GM21367 (cell line): ENCODE results near the gene ARHGEF12.
"Not testable (repeated sequence)": the region's sequence is repeated elsewhere in the genome, so short reads cannot be mapped to it uniquely, and the experiment has no call there.

Source experiments
- ATAC-seq: cut with Tn5 transposase; IDR thresholded peaks from one replicate; pipeline ENCODE4 v1.9.1; 2021; ENCODE audit not compliant: unreplicated experiment

The ARHGEF12 gene

DNA sequence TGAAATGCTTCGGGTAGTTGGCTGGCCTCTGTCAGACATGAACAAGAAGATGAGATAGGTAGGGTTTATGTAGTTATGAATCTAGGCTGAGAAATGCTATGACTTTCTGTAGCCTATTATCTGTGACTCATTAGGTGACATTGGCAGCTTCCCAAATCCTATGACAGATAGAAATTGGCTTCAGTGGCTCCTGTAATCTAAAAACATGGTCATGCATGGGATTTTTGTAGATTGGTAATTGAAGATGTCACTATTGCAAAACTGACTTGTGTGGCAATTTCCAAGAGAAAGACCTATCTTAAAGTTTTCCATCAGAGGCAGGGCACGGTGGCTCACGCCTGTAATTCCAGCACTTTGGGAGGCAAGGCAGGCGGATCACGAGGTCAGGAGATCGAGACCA, 145.9 kb downstream of the ARHGEF12 start:
- no peak for ATAC-seq

DNA sequence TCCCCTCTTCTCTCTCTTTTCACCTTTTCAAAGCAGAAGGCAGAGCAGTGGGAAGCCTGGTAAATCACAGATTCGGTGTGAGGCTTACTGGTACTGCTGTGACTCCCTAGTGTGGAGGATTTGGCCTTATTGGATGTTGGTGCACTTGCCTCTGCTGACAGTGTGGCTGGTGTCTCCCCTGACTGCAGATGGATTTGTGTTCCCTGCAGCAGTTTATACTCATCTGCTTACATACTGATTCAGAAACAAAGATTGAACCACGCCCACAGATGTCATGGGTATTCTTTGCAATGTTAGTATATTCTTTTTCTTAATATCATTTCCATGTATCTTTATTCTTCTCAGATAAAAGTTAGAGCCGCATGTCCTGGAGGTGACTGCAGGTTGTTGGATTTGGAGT, 148.5 kb downstream of the ARHGEF12 start:
- ATAC-seq = no peak

DNA sequence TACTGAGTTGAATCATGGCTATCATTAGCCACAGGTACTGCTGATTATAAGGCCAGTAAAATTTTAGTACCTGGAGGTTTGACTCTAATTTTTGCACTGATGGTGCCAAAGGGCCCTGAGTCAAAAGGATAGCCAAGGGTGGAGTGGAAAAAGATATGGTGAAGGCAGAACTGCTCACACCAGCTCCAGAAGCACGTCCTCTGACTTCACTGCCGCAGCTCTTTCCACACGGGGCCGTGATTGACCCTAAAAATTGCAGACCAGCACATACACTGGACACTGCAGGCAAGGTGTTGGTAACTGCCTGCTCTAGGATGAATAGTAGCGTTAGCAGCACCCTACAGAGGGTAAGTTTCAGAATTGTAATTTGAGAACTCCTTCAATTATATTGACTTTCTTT, 149.9 kb downstream of the ARHGEF12 start:
- no peak for ATAC-seq

DNA sequence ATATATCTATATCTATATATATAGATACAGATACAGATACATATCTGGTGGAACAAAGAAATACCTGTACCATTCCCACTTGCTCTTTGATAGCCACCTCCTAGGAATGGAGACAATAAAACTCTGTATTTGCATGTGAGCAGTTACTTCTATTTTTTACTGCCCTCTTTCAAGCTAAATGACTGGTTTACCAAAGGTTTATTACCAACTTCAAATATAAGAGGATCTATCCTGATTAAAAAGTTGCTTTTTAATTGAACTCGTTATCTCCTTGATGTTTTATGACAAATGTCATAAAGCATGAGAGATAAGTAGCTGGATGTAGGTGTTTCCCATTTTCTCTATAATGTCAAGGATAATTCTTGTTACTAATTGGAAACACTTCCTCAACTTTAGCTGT, 153.6 kb downstream of the ARHGEF12 start:
- ATAC-seq = no peak

DNA sequence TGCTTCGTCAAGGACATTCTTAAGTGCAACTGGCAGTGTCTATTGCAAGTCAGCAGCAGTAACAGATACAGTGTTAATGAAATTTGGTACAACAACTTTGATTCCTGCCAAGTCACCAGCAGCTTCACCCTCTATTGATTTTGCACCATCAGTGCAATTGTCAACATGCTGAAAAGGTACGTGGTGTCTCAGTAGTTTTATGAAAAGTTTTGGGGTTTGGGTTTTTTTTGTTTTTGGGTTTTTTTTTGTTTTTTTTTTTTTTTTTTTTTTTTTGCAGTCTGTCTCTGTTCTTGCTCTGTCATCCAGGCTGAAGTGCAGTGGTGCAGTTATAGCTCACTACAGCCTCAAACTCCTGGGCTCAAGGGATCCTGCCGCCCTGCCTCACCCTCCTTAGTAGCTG, 156.3 kb downstream of the ARHGEF12 start:
- ATAC-seq = no peak

DNA sequence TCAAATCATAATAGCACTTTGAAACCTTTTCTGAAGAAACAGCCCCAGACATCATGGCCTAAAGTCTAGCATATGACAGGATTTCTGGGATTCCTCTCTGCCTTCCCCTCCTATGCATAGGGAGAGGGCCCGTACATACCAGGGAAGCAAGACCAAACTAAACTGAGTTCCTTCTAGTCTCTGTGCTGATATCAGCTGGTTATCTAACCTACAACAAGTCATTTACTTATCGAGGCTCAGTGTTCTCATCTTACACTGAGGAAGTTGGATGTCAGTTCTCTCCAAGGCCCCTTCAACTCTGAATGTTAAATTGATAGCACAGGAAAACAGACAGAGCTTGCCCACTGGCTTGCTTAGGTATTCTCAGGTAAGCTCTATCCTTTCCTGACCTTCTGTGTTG, 158.4 kb downstream of the ARHGEF12 start:
- ATAC-seq = no peak

DNA sequence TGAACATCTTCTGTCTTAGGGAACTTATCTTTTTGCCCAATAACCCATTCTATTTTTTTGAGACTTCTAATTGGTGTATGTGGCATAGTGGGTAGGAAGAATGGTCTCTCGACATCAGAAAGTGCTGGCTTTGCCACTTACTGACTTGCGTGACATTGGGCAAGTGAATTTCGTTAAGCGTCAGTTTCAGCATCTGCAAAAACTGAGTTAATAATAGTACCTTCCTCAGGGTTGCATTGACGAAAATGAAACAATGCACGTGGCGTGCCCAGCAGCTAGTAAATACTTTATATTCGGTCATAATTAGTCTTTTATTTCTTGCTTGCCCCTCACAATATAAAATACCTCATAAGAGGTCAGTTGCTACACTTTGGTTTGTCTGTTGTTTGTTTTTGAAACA, 162.9 kb downstream of the ARHGEF12 start:
- ATAC-seq = no peak

DNA sequence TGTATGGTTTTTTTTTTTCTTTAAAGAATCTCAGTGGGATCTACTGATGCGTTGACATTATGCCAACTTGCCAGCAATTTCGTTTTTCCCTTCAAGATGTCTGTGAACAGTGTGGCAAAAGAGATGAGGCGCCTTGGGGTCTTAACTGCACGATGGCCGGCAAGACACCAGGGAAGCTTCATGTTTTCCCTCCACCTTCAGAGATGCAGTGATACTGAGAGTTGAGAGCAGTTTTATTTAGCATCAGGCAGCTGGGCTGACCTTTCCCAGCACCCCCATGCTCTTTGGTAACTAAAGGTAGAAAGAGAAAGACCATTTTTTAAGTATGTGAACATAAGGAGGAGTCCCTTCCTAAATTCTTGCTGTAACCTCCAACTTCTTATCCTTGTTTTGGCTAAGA, 163.6 kb downstream of the ARHGEF12 start:
- ATAC-seq = no peak

DNA sequence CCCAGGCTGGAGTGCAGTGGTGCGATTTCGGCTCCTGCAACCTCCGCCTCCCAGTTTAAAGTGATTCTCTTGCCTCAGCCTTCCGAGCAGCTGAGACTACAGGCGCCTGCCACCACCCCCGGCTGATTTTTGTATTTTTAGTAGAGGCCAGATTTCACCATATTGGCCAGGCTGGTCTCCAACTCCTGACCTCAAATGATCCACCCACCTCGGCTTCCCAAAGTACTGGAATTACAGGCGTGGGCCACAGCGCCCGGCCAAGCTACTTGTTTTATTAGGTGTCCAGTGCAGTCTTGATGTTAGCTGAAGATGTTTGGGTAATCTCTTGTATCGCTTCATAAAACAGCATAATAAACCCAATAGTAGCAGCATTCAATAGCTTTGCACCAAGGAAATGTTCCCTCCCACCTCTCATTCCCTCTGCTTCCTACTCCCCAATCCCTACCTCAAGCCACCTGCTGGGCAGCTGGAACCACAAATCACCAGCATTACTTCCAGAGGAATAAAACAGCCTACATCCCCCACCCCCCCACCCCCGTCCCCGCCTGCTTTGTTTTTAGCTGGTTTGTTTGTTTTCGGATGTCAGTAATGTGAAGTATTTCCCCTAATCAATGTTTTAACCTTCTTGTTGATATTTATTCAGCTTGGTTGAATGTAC, 164.3 kb downstream of the ARHGEF12 start:
- no peak for ATAC-seq

DNA sequence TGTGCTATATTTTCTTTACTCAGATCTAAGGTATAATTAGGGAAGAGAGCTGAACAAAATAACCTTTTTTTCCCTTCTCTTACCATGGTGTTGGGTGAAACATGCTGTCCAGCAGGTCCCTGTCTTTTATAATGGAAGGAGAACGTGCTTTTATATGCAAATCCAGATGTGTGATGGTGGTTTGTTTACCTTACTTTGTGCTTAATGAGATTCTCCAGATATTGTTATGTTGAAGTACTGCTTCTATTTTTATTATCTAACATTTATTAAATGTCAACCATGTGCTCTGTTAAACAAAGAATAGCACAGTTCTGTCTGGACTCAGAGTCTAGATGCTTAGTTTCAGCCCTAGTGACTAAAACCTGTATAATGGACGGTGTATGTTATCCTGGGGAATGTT, 165.2 kb downstream of the ARHGEF12 start:
- no peak for ATAC-seq

DNA sequence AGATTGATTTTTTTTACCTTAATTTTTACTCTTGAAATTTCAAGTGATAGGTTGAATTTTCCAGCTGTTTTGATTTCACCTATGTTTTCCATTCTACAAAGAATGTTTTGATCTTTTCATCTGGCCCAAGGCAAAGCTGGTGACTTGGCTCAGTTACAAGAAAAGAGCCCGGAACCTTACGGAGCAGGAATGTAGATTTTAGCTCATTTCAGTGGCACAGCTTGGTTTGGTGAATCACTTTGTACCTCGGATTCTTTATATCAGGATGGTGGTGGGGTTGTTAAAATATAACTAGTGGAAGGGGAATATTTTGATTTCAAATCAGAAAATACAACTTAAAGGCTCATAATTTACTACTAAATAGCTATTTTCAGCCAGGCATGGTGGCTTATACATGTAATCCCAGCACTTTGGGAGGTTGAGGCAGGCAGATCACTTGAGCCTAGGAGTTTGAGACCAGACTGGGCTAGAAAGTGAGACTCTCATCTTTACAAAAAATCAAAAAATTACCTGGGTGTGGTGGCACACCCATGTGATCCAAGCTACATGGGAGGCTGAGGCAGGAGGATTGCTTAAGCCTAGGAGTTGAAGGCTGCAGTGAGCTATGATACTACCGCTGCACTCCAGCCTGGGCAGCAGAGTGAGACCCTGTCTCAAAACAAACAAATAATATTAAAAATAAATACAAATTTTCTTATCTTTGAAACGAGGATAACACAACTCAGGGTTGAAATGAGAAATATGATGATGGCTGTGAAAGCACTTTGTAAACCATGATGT, 166.0 kb downstream of the ARHGEF12 start:
- no peak for ATAC-seq

DNA sequence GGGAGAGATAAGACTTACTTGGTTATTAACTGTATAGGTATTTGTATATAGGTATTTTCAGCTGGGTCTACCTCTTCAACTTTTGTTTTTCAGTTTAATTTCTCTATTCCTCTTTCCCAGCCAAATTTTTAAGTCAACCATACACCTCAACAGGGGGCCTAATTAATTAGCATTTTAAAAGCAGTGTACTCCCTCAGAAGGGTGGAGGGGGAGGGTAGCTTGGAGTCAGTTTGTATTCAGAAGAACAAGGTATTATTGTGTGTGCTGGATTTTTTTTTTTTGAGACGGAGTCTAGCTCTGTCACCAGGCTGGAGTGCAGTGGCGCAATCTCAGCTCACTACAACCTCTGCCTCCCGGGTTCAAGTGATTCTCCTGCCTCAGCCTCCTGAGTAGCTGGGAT, 167.3 kb downstream of the ARHGEF12 start:
- ATAC-seq = not testable (repeated sequence)

DNA sequence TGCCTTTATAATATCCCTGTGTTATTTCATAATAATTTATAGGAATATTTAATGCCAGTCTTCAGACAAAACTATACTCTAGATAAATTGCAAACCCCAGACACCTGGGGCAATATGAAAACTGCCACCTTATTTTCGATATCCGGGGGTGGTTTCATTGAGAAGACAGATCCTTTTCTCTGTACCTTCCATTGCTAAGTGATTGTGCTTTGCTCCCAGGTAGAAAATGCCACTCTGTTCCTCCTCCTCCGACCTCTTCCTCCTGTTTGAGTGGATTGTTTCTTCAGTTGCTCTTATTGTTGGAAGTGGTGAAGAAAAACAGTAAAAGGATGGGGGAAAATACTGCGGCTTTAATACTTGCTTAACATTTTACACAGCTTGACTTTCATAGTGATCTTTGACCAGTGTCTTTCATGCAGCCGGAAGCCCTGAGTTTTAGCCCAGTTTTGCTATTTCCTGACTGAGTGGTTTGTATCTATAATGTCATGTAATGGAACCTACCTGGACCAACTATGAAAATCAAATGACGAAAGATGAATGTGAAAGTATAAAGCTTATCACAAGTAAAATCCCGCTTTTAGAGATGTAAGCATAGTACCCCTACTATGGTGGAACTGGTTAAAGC, 169.7 kb downstream of the ARHGEF12 start:
- ATAC-seq = no peak

DNA sequence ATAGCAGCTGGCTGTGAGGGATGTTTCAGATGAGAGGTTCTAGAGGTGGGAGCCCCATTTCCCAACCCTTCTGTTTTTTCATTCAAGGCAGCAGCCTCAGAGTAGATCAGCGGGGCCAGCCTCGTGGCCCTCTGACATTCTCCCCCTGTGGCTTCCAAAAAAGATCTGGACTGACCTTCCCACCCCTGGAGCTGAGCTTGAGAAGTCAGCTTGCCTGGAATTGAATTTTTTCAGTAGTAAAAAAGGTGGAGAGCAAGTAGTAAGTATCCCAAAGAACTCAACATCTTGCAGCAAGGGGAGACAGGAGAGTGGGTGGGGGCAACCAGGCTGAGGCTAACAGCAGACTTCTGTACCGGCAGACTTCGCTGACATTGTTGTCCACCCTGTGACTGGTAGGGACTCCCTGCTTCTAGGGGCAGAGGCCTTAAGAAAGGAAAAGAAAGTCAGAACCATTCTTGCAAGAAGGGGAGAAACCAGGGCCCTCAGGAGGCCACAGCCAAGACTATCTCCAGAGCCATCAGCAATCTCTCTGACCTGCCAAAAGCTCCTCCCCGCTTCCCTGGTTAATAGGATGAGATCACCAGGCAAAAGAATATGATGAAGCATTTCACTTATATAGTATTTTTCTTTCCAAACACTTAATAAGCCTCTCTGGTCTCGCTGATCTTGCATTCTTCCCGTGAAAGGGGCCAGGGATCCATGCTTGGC, 173.3 kb downstream of the ARHGEF12 start:
- ATAC-seq = no peak

DNA sequence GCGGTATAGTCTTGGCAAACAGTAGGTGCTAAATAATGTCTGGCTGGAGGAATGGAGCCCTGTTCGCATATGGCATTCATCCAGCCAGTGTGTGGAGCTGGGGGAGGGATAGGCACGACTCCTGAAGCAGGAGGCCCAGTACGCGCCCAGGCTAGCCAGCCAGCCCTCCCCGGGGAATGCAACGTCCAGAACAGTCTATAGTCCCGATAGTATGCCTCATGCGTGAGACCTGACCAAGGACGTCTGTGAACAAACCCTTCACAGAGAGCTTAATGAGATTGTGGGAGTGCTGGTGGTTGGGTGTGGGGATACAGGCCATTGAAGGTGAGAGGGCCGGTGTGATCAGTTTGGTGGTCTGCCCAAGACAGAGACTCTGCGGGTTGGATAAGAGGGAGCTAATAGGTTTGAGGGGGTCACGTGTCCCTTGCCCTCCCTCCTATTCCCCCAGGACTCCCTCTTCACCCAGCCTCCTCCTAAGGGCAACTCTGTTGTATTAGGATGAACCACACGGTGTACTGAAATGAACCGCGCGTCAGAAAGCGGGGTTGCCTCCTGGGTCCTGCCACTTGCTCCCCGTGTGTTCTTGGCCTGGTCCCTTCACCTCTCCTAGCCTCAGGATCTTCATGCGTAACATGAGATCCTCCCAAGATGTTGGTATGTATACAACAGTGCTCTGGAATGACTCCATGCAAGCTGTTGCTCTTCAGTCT, 174.3 kb downstream of the ARHGEF12 start:
- ATAC-seq = no peak

DNA sequence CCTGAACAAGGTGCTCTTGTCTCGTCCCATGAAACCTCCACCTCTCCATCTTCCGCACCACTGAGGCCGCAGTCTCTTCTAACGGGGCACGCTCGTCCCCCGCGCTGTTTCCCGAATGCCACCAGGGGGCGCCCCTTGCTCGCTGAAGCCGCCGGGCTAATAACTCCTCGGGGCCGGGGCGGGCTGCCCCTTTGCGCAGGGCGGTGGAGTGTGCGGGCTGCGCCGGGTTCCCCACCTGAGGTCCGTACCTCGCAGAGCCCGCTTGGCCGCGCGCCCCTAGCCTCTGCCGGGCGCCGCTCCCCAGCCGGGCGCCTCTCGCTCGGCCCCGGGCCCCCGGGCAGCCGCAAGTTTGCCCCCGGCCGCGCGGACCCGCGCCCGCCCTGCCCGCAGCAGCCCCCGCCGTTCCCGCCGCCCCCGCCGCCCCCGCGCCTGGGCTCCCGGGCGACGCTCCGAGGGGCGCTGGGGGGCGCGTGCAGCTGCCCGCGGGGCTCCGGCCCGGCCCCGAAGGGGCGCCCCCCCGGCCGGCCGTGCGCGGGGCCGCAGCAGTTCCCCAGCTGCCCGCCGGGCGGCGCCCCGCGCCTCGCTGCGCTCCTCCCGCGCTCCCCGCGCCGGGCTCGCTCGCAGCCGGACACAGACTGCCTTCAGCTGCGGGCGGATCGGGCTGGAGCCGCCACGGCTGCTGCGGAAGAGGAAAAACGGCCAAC, 175.1 kb downstream of the ARHGEF12 start, which contains the start of gene GRIK4:
Gene GRIK4, plus strand, starts transcription at position 633 of the 704 bp plus-strand sequence. CDS start 148,571 bp downstream, outside the sequence.
- peak; percentile 83 for ATAC-seq

DNA sequence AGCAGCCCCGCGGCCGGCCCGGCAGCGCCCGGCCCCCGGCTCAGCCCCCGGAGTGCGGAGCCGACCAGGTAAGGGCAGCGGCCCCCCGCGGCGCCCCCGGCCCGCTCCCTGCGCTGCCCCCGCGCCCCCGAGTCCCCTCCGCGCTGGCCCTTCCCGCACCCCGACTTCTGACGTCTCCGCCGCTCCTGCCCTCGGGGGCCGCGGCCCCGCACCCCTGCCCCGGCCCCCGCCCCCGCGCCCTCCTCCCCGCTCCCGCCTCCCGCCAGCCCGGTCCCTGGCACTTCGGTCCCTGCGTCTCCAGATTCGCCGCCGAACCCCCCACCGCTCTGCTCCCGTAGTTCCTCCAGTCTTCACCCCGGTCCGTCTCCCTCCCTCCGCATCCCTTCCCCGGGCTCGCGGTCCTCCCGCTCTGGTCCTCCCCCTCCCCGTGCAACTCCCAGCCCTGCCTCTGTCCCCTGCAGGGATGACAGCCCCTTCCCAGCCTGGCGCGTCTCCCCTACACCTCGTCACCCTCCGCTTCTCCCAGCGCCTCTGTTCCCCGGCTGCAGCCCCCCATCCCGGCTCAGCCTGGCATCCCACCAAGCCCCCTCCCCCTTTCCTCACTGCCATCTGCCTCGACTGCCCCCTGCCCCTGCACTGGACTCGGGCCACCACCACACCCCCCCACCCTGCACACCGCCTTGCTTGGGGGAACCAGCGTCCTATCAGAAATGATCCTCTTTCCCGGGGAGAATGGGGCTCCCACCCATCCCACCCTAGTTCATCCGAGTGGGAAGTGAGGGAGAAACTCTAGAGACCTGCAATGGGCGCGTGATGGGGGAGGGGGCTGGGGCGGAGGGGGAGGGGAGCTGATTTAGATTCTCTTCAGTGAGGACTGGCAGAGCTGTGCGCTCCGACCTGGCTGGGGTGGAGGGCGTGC, 175.9 kb downstream of the ARHGEF12 start:
- no peak for ATAC-seq

DNA sequence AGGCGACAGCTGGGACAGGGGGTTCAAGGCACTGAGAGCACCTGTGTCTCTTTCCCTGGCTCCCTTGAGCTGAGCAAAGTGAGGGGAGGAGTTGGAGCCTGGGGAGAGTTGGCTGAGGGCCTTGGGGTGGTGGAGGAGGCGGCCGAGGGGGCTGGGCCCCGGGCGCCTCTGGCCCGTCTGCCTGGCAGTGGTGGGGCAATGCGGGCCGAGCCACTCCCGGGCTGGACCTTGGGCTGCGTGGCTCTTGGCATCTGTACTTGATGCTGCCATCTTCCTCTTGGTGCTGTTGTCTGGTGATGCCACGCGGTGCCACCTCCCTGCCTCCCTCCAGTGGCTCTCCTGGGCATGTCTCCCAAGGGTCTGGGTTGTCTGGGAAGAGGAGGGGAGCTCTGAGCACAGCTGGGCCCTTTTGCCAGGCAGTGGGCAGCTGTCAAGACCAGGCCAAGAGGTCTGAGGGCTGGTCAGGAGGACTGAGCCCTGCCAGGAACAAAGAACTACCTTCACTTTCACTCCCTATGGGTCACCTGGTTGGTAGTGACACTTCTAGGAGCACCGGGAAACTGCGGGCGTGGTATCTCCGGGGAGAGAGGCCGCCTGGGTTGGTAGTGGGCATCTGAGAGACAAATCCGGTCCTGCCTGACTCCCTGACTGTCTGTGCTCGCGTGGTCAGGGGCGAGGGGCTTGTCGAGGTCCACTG, 176.7 kb downstream of the ARHGEF12 start:
- ATAC-seq = no peak
